HG02623 (cell line): ENCODE data around the gene NUCKS1.

Experiments used
- ATAC-seq: cut with Tn5 transposase; IDR thresholded peaks from one replicate; pipeline ENCODE4 v1.9.1; 2021; ENCODE audit warnings: moderate library complexity; ENCODE audit not compliant: unreplicated experiment

Gene NUCKS1

GRCh38 chr1:205701891-205702290 lies 48.1 kb downstream of the NUCKS1 start:
- no peak for ATAC-seq

DNA sequence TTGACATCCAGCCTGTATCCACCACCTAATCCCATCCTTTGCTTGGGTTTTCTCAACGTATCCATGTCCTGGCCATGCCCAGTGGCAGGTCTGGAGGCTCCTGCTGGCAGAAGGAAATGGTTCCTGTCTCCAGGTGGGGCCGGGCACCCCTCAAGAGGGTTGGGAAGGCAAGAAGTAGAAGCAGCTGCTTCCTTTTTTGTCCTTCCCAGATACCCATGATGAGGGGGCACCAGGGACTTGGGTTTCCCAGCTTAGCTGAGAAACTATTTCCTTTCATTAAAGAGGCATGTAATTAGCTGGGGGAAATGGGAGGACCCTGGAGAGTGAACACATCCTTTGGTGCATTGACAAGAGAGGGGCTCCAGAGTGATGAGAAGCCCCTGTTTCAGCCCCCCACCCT lies 48.6 kb downstream of the NUCKS1 start:
- ATAC-seq = no peak

- no peak for ATAC-seq
Measured at GRCh38 chr1:205700865-205701401, 49.0 kb downstream of the NUCKS1 start.

DNA sequence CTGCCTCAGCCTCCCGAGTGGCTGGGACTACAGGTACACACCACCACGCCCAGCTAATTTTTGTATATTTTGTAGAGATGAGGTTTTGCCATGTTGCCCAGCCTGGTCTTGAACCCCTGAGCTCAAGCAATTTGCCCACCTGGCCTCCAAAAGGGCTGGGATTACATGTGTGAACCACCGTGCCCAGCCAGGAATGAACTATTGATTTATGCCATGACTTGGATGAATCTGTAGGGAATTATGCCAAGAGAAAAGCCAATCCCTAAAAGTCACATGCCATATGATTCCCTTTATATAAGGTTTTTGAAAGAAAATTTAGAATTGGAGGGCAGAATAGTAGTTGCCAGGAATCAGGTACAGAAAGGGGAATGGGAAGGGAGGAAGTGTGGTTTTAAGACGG lies 50.6 kb downstream of the NUCKS1 start:
- ATAC-seq = no peak

DNA sequence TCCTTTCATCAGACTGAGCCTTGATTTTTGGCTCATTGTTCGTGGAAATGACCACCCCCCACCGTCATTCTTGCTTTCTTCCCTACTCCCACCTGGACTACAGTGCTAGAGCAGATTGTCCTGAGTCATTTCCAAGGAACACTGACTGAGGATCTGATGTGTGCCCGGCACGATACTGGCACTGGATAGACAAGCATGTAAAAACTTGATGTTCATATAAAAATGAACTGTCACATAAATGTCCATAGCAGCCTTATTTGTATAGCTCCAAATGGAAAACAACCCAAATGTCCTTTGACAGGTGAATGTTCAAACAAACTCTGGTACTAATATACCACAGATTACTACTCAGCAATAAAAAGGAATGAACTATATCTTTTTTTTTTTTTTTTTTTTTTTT lies 51.1 kb downstream of the NUCKS1 start:
- ATAC-seq = no peak

DNA sequence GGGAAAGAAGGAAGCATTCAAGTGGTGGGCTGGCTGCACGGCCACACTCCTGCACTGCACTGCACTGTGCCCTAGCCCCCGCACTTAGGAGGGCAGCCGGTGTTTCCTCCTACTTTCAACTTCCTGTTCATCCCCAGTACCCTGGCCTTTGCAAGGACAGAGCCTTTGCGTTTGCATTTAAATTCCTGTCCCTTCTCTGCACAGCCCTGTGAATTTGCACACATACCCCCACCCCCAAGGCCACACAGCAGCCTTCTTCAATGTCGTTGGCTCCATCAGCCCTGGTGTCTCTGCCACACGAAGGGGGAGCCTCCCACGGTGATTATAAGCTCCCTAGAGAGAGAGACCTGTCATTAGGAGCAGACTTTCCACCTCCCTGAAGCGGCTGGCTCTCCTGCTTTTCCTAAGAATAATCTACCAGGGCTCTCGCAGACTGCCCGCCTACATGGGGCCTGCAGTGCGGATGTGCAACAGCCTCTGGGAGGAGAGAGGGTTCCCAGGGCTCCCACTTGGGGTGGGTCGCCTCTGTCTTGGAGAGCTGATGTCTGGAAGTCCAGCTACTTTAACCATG lies 56.5 kb downstream of the NUCKS1 start:
- ATAC-seq = no peak

DNA sequence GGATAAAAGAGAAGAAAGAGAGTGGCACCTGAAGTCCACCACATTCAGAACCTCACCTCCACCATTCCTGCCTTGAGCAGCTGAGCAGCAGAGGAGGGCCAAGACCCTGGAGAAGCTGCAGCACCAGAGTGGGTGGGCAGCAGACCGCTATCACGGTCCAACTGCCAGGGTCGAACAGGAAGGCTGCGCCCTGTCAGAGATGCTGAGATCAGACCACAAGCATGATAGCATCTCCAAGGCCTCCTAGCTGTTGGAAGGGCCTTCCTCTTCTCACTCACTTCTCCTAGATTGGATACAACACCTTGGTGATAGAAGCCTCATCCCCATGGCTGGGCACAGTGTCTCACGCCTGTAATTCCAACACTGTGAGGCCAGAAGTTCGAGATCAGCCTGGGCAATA lies 57.6 kb downstream of the NUCKS1 start:
- ATAC-seq = no peak

DNA sequence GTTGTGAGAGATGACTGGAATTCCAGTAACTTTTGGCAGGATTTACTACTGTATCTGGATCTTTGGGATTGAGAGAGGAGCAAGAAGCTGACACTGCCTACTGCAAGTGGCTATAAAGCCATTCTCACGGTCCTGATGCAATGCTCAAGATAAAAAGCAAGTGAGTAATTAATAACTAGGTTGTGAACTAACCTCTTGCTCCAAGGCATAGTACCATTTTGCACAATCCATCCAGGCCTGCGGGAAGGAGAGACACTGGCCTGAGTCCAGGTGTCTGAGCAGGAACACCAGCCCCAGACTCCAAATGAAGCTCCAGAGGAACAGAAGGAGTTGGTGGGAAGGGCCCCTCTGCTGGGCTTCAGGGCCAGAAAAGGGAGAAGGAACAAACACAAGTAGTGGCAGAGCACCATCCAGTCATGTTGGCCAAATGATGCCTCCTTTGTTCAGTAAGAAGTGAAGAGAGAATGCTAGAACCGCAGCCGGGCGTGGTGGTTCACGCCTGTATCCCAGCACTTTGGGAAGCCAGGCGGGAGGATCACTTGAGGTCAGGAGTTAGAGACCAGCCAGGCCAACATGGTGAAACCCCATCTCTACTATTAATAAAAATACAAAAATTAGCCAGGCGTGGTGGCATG lies 59.7 kb downstream of the NUCKS1 start:
- no peak for ATAC-seq

DNA sequence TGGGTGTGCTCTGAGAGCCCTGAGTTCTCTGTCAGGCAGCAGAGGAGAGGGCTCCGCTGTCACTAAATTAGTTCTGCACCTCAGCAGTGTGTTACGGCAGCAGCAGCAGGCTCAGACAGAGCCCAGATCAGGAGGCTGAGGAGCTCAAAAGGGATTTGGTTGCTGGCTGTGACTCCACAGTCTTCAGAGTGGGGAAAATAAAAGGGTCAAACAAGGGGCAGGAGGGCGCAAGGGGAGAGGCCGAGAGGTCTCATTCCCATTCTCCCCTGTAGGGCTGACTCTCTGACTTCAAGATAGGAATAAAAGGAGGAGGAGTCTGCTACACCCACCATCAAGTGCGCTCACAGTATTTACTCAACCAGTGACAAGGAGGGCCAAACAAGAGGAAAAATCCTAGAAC lies 60.5 kb downstream of the NUCKS1 start:
- ATAC-seq = no peak

DNA sequence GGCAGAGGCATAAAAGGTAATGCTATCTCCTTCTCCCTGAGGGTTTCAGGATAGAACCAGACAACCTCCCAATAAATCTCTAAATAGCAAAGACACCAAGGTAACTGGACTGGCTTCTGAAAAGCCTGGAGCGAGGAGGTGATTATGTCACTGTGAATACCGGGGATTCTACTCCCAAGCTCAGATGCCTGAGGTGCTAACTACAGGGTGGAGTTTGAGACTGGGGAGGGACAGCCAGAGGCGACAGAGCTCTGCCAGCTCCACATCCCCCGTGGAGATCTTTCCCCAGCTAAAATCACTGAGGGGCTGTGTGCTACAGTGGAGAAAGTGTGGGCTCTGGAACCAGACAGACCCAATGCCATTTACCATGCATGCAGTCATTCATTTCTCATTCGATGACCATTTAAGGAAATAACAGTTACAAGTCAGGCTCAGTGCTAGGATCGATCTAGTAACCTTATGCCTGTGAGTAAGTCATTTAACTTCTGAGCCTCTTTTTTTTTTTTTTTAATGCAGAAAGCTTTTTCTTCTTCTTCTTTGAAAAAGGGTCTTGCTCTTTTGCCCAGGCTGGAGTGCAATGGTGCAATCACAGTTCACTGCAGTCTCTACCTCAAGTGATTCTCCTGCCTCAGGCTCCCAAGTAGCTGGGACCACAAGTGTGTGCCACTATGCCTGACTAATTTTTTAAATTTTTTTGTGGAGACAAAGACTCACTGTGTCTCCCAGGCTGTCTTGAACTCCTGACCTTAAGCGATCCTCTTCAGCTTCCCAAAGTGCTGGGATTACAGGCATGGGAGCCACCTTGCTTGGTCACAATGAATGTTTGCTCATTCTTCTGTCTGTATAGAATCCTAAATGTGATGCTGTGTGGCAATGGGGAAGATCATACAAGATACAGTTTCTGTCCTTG lies 61.6 kb downstream of the NUCKS1 start:
- no peak for ATAC-seq

DNA sequence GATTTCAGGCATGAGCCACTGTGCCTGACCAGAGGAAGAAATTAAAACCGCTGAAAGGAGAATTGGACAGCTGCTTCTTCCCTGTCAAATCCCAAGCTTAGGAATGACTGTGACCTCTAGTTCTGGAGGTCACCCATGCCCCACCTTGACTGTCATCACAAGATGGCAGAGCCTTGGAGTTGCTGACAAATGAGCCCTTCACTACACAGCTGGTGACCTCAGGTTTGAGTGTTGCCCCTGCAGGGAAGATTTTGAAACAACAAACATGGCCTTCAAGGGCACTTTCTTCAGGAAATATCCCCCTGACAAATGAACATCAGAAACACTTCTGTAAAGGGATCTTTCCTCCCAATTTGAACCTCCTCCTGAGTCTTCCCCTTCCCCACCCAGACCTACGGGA lies 62.7 kb downstream of the NUCKS1 start:
- no peak for ATAC-seq

DNA sequence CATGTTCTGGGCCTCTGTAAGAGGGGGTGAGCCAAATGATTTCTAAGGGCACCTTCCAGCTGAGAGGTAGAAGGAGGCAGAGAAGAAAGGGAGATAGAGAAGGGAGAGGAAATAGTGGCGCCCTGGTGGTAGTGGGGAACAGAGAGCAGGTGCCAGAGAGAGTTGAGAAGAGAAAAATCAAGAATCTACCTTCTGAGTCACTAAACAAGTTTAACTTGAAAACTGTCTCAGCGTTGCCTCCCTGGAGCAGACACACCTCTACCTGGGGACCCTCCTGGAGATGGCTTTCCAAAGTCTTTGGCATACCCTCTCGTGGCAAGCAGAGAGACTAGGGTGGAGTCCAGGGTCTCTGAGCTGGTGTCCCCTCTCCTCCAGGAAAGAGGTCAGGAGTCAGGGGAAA lies 68.6 kb downstream of the NUCKS1 start:
- no peak for ATAC-seq

- ATAC-seq = no peak
Measured at GRCh38 chr1:205680073-205680851, 69.7 kb downstream of the NUCKS1 start, which contains the start of gene SLC45A3. TSS of gene SLC45A3 (minus strand) at chr1:205680509. CDS start at chr1:205664656, 15,853 bp downstream.

- no peak for ATAC-seq
Measured at GRCh38 chr1:205678286-205679111, 71.5 kb downstream of the NUCKS1 start.

- ATAC-seq = no peak
Measured at GRCh38 chr1:205677167-205677566, 72.8 kb downstream of the NUCKS1 start.

GRCh38 chr1:205676597-205676996 lies 73.4 kb downstream of the NUCKS1 start:
- no peak for ATAC-seq

DNA sequence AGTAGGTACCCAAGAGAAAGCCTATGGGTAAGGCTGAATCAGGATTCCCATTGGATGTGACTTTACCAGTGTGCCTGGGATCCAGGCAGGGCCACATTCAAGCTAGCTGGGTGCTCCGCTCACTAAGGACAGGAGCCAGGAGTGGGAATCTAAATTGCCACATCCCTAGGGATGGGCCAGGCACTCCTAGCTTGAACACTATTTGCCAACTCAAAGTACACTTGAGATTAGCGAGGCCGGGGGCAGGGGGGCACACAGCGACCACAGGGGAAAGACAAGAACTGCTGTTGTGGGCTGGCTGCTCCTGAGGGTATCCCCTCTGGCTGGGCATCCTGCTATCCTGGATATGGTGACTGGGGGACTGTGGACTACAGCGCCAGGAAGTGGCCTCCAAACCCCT lies 74.0 kb downstream of the NUCKS1 start:
- ATAC-seq = no peak

DNA sequence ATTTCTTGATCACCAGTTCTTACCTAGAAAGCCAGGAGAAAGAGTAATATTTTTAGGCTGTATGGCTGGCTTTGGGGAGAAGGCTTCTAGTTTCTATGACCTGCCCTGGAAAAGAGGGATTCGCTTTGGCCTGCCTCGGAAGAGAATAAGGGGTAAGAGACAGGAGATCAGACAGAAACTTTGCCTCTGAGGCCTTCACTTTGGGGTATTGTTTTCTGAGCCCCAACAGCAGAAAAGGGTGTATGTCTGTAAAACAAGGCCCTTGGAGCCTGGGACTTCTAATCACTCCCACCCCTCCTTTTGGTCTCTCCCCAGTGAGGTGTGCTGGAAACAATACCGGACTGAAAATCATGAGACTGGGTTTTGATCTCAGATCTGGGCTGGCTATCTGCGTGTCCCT lies 74.7 kb downstream of the NUCKS1 start:
- no peak for ATAC-seq

DNA sequence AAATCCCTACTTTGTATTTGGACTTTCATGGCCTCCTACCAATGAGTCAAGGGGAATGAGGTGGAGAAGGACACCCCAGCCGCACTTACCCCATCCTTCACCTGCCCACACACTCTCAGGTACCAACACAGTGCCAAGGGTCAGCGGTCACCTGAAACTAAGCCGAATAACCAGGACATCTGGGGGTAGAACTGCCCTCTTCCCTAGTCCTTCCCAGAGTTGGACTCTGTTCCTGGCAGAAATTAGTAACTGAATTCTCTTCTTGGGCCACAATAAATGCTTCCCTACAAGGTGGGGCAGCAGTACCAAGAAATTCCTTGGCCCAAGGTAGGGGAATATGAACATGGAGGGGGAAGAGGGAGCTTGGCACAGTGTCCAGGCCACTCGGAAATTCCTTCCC lies 77.0 kb downstream of the NUCKS1 start:
- ATAC-seq = no peak

GRCh38 chr1:205672395-205672889 lies 77.5 kb downstream of the NUCKS1 start:
- no peak for ATAC-seq
